Fibroblast of peridontal ligament (primary cell): ENCODE measurements around the gene ZNF211.

ENCODE experiments used
- DNase-seq: peaks from one replicate; pipeline ENCODE4 v3.0.0-alpha.2; 2010; ENCODE audit errors: extremely low read depth

The ZNF211 gene

DNA sequence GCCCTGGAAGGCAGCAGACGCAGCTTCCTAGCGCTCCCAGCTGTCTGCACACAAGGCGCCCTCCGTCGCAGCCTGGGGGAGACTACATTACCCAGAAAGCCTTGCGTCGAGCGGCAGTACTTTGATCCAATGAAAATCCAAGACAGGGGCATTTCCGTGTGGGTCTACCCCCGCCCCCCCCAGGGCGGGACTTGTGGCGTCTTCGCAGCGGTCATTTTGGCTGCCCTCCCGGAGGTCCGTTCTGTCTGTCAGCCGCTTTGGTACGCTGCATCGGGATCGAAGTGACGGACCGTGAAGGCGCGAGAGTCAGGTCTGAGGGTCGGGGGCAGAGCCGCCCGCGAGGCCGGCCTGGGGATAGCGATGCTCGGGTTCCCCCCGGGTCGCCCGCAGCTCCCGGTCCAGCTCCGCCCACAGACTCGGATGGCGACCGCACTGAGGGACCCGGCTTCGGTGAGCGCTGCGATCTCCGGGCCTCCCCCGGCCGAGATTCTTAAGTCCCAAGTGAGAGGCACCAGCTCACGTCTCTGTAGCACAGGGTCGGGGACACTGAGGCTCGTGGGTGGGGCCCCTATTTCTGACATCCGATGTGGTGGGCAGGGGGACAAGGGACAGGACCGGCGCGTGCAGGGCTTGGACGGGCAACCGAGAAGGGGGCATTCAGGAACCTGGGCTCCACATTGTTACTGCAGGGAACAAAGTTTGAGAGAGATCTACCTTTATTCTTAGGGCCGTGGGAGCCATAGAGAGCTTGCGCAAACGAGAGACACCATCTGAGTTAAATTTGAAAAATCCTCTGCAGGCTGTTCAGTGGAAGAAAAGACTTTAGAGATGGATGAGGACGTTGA is at the start of gene ZNF211:
Gene ZNF211 (plus strand): TSS at position 182 of the 845 bp plus-strand sequence. CDS start 179 bp downstream, at position 361.
- peak; percentile 92 for DNase-seq

DNA sequence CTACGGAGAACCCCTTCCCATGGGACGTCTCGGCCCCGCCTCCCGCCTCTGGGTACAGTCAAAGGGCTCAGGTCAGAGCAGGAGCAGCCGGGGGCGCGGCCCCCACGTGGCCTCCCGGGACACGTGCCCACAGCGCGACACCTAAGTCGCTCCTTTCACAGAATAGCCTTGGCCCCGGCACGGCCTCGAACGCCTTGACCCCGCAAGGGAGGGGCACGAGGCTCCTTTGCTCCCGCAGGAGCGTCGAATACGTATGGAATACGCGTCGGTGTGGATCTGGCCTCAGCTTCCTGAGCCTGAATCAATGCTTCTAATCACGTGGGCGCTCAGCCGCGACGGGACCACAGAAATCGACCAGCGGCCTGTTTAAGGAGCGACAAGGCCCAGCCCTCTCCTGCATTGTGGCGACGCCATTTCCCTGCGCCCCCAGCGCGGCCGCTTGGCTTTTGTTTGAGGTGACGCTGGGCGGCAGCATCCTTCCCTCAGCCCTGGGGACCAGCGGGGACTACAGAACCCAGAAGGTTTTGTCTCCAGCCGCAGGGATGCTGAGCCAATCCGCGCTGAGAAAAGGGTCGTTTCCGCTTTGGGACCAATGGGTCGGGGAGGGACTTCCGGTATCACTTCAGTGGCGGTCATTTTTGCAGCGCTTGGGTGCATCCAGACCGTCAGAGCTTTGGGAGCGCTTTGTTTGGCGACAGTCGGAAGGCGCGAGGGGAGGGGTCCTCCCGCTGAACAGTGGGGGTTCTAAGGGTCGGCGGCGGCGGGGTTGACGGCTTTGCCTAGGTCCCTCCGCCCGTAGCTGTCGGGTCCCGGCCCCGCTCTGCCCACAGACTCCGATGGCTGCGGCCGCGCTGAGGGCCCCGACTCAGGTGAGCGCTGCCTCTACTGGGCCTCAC is 49.2 kb upstream of the ZNF211 start, which contains the start of gene ZIK1:
Gene ZIK1 (plus strand): TSS at position 625 of the 896 bp plus-strand sequence. CDS start 212 bp downstream, at position 837.
- DNase-seq = peak; percentile 92

DNA sequence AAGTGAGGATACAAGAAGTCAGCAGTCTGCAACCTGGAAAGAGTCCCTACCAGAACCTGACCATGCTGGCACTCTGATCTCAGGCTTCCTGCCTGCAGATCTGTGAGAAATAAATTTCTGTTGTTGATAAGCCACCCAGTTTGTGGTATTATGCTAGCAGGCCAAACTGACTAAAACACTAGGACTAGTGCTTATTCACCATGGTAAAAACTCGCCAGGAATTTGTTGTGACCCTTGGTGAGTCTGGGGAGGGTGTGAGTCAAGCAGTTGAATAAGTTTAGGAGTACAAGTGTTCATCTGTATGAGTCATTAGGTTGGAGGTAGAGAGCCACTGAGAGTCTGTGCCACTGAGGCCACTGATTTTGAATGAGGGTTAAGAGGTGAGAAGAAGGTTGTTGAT is 45.4 kb upstream of the ZNF211 start:
- no peak for DNase-seq

DNA sequence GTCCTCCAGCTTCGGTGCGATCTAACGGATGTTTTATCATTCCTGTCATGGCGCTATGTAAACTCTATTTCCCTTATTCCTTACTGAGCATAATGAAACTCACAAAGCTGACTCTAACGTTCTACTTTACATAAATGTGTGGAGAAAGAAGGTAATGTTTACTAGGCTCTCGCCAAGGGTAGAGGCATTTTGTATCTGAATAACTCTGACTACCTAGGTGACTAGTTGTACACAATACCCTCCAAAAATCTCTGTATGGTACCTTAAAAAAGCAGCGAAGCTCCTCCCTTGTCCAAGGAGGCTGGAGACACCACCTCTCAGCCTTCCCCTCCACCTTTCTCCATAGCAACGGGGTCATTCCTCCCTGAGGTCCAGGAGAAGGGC is 33.6 kb upstream of the ZNF211 start:
- no peak for DNase-seq

DNA sequence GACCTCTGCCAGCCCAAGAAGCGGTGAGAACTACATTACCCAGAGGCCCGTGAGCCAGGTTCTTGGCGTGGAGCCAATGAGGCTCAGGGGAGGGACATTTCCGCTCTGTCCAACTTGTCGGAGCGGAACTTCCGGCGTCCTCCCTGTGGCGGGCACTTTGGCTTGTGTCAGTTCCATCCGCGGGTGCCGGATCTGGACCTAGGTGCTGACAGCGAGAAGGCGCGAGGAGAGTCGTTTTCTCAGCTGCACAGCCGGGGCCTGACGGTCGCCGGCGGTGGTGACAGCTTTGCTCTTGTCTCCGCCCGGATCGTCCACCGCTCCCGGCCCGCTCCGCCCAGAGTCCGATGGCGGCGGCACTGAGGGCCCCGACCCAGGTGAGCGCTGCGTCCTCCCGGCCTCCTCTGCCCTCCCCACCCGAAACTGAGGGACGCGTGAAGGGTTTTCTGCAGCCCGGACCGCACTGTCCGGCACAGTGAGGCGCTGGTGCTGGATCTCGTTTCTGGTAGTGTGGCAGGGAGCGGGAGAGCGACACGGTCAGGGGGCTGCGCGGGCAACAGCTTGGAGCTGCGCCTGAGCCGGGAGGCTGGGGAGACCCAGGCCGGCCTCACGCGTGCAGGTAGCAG is 33.1 kb upstream of the ZNF211 start, which contains the start of gene ZNF530:
Gene ZNF530 (plus strand): TSS at position 125 of the 623 bp plus-strand sequence. CDS start 4,461 bp downstream, outside the sequence.
- peak; percentile 91 for DNase-seq

DNA sequence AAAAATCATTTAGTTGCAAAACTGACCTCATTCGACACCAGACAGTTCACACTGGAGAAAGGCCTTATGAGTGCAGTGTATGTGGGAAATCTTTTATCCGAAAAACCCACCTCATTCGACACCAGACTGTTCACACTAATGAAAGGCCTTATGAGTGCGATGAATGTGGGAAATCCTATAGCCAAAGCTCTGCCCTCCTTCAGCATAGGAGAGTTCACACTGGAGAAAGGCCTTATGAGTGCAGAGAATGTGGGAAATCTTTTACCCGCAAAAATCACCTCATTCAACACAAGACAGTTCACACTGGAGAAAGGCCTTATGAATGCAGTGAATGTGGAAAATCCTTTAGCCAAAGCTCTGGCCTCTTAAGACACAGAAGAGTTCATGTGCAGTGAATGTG is 26.0 kb upstream of the ZNF211 start:
- DNase-seq = no peak

DNA sequence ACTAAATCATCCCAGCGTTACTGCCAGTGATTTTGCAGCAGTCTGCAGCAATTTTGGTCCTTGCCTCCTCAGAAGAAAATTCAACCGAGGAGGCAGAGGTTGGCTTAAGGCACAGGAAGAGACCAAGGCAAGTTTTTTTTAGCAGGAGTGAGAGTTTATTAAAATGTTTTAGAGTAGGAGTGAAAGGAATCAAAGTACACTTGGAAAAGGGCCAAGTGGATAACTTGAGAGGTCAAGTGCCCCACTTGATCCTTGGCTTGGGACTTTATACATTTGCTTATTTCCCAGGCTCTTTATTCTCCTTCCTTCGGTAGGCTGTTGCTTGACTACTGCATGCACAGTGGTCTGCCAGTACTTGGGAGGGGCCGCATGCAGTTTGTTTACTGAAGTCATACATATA is 21.9 kb upstream of the ZNF211 start:
- DNase-seq = no peak

DNA sequence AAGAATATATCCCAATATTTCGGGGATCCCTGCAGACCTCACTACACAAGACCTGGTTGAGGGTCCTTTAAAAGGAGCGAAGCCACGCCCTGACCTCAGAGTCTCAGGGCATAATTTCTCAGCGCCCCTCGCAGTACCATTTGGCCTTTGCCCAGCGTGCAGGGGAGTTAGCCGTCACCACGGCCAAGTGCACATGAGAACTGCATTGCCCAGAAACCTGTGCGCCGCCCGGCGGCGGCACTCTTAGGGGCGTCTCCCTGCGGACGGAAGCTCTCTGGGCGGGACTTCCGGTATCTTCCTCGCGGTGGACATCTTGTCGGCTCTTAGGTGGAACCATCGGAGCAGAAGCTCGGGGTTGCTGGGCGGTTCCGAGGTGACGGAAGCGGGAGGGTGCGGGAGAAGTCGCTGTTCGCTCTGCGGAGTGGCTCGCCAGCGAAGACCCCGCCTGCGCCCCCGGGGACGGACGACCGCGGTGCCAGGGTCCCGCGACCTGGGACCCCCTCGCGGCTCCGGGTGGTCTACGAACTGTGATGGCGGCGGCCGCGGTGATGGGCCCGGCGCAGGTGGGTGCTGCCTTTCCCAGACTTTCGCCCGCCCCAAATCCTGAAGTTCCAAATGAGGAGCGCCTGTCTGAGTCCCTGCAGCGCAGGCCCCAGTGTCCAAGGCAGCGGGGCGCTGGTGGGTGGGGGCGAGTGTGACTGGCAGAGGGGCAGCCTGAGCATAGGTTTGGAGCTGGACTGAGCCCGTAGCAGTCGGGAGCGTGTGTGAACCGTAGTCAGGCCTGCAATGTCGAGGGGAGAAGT is 18.8 kb upstream of the ZNF211 start, which contains the start of gene ZNF134:
Gene ZNF134 (plus strand): TSS at position 302 of the 803 bp plus-strand sequence. CDS start 5,227 bp downstream, outside the sequence.
- peak; percentile 85 for DNase-seq

DNA sequence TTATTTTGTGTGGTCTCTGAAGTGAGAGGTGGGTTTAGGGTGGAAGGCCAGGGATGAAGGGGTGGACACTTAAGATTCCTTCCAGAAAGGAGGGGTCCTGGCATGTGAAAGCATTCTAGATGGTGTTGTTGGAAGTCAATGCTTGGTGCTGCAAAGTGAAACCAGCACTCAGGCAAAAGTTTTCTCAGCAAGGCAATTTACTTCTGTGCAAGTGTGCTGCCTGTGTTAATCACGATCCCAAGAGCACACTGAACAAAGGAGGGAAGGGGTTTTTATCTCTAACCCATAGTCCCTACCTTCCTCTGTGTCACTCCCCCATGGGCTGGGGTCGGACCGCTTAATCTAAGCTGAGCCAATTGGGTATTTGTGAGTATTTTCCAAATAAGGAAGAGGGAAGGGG is 17.6 kb upstream of the ZNF211 start:
- DNase-seq = no peak

DNA sequence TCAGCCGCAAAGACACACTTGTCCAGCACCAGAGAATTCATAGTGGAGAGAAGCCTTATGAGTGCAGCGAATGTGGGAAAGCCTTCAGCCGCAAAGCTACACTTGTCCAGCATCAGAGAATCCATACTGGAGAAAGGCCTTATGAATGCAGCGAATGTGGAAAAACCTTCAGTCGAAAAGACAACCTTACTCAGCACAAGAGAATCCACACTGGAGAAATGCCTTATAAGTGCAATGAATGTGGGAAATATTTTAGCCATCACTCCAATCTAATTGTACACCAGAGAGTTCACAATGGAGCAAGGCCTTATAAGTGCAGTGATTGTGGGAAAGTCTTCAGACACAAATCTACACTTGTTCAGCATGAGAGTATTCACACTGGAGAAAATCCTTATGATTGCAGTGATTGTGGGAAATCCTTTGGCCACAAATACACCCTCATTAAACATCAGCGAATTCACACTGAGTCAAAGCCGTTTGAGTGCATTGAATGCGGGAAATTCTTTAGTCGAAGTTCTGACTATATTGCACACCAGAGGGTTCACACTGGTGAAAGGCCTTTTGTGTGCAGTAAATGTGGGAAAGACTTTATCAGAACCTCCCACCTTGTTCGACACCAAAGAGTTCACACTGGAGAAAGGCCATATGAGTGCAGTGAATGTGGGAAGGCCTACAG is 12.2 kb upstream of the ZNF211 start:
- DNase-seq = peak; percentile 17

DNA sequence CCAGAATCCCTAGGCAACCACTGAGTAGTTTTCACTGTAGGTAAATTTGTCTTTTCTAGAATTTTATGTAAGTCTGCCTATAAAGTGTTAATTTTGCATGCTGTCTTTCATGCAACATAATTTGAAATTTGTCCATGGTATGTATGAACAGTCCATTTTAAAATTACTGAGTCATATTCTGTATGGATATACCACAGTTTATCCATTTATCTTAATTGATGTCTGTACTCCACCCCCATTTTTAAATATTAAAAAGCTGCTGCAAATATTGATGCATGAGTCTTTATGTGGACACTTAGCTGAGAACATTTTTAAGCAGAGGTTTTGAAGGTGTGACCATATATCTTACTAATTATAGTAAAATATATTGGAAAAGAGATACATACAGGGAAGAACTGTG is 9.9 kb upstream of the ZNF211 start:
- no peak for DNase-seq

DNA sequence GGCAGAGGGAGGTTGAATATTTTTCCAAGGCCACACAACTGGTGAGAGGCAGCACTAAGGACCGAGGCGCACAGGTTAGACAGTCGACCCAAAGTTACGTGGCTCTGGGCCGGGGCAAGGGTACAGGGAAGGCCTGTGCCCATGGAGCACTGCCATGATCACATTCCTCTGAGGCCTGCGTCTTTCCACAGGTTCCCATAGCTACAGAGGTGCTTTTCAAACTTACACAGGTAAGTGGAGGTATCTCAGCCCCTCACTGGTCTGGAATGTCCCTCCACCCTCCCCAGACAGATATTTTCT is 814 bp downstream of the ZNF211 start:
- no peak for DNase-seq

DNA sequence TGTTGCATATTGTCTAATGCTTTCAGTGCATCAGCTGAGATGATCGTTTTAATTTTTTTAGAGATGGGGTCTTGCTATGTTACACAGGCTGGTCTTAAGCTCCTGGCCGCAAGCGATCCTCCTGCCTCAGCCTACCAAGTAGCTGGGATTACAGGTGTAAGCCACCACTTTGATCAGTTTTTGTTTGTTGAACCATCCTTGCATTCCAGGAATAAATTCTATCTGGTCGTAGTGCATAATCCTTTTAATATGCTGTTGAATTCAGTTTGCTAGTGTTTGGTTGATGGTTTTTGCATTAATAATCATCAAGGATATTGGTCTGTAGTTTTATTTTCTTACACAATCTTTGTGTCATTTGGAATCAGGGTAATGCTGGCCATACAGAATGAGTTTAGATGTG is 4.4 kb downstream of the ZNF211 start:
- DNase-seq = peak; percentile 4

DNA sequence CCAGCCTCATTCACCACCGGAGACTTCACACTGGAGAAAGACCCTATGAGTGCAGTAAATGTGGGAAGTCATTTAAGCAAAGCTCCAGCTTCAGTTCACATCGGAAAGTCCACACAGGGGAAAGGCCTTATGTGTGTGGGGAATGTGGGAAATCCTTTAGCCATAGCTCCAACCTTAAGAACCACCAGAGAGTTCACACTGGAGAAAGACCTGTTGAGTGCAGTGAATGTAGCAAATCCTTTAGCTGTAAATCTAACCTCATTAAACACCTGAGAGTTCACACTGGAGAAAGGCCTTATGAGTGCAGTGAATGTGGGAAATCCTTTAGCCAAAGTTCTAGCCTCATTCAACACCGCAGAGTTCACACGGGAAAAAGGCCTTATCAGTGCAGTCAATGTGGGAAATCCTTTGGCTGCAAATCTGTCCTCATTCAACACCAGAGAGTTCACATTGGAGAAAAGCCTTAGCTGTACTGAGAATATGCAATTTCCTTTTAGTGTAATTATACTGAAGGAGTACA is 8.8 kb downstream of the ZNF211 start:
- DNase-seq = no peak

DNA sequence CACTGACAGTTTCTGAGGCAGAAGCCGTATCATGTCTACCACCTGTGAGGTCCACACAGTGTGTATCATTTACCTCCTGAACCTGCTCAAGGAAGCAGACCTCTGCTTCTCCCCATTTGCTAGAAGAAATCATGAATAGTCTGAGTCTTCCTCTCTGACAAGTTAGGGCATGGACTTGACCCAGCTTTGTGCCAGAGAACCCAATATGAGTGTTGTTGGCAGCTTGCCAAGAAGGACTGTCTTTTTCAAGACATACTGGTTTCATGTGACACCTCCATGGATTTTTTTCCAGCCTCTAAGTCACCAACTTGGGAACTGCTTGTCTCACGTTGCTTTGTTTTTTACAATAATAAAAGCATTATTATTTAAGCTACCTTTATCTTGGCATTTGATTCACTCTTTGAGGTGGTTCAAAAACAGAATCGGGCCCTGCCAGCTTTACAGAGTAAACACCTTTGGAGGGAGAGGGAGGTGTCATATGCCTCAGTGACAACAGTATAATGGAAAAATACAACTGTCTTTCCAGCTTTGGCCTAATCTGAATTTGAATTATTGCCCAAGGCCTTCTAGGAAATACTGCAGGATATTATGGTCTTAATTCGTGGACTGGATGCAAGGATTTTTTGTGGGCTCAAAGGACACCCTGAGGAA is 9.6 kb downstream of the ZNF211 start:
- no peak for DNase-seq

DNA sequence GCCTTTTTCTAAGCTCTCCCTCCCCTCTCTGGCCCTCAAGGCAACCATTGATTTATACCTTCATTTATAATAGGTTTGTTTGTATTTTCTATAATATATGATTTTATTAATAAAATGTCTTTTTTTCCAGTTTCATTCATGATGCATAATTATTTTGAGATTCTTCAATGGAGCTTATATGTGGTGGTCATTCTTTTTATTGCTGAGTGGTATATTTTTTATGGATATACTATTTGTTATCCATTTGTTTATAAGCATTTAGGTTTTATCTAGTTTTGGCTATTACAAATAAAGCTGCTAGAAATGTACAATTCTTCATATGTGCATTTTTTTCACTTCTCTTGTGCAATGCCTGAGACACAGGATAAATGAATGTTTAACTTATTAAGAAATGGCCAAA is 10.8 kb downstream of the ZNF211 start:
- DNase-seq = no peak

DNA sequence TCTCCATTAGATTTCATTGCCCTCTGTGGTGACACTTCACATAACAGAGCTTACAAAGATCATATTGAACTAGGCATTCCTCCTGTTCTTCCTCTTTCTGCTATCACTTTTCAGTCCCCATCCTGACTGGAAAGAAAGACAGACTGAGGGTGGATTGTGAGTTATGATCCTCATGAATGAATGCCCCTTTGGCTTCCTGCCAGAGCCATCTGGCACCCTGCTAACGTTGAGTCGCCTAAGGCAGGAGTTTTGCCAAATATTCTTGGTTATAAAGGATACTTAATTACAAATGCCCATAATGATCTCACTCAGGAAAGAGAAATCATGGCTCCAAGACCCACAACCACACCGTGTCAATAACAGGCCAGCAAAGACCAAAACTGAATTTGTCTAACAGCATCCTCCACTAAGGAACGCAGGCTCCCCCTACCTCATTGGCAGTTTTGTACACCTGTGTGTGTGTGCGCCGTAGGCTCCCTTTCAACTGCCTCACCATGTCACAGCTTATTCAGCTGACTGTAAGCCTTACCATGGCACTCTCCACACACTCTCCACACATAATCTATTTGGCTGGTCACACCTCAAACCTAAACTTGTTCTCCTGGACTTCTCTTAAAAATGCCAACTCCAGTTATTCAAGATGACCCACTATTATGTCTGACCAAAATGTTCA is 15.5 kb downstream of the ZNF211 start:
- no peak for DNase-seq

DNA sequence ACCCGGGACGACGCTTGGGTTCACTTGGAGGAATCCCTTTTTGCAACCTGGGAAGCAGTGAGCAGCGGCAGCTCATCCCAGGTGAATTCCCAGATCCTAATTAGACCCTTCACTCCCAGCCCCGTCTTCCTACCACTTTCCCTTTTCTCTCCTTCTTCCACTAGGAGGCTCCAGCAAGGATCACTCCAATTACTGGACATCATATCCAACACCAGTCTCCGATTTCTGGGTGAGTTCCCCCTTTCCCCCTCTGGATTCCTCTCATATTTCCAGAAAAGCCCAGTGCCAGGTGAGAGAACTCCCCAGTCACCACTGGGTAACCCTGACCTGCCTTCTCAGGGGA is 18.7 kb downstream of the ZNF211 start:
- DNase-seq = no peak

DNA sequence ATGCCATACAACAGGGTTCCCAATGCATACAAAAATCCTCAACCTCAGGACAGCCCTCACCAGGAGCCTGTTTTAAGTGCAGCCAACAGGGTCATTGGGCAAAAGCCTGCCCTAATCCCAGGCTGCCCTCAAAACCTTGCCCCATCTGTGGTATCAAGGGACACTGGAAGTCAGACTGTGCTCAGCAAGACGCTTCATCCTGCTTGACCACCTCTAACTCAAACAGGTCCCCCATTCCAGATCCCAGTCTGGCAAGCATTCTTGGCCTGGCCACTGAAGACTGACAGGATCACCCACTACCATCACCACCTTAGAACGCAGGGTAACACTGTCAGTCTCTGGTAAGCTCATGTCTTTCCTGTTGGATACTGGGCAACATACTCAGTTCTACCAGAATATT is 20.7 kb downstream of the ZNF211 start:
- DNase-seq = no peak
